BLaER1 treated with 17β-estradiol and CSF1 and Interleukin-3, amounts not matched to agents 10 nM and 100 nM (cell line): Measurements from ENCODE around the gene TEKT4.

Source experiments
- H3K27ac ChIP-seq, 11 experiments: shearing (Covaris generic); formaldehyde crosslinking; 2 replicates each; pipeline ENCODE4 v1.8.1; 2022
- H3K27me3 ChIP-seq, 11 experiments: shearing (Covaris generic); formaldehyde crosslinking; 2 replicates each; pipeline ENCODE4 v1.8.1; 2022
- H3K36me3 ChIP-seq, 11 experiments: shearing (Covaris generic); formaldehyde crosslinking; 2 replicates each; pipeline ENCODE4 v1.8.1; 2022
- H3K4me1 ChIP-seq, 10 experiments: shearing (Covaris generic); formaldehyde crosslinking; 2 replicates each; pipeline ENCODE4 v1.8.1; 2022
- H3K4me2 ChIP-seq, 11 experiments: shearing (Covaris generic); formaldehyde crosslinking; 2 replicates each; pipeline ENCODE4 v1.8.1; 2022
- H3K4me3 ChIP-seq, 10 experiments: shearing (Covaris generic); formaldehyde crosslinking; 2 replicates each; pipeline ENCODE4 v1.8.1; 2022
- H3K9ac ChIP-seq, 11 experiments: shearing (Covaris generic); formaldehyde crosslinking; 2 replicates each; pipeline ENCODE4 v1.8.1; 2022
- H3K9me3 ChIP-seq, 11 experiments: shearing (Covaris generic); formaldehyde crosslinking; replicated peaks in 1 of 11; 2 replicates each; pipeline ENCODE4 v1.8.1; 2022
- H4K20me1 ChIP-seq, 11 experiments: shearing (Covaris generic); formaldehyde crosslinking; 2 replicates each; pipeline ENCODE4 v1.8.1; 2022
- Cebpa-rat ChIP-seq, 11 experiments: shearing (Covaris generic); IDR thresholded peaks; 2 replicates each; pipeline ENCODE4 v1.8.1; 2022

The TEKT4 gene

GRCh38 chr2:94869552-94870439 lies 1.4 kb upstream of the TEKT4 start:
- H3K9ac ChIP-seq, result no peak overlapping the region
- H3K36me3 ChIP-seq, result no peaks in the 10 kb centered on the region
- no peaks in the 10 kb centered on the region for H3K27me3 ChIP-seq
- H3K4me1 ChIP-seq, result peaks cover 10 to 36% (median 23%) of the 10 kb centered on the region in 10 experiments
- no peak overlapping the region for H3K27ac ChIP-seq
- H3K4me3 ChIP-seq, result no peak overlapping the region
- H4K20me1 ChIP-seq, result no peaks in the 10 kb centered on the region
- H3K4me2 ChIP-seq, result no peak overlapping the region
- no peaks in the 10 kb centered on the region for H3K9me3 ChIP-seq
- no peak for TF ChIP-seq Cebpa-rat (IDR thresholded peaks at IDR 0.05)

- Histone ChIP-seq H3K9ac (no peak overlapping the region), H3K4me3 (no peak overlapping the region), H3K27me3 (no peaks in the 10 kb centered on the region), H3K27ac (no peak overlapping the region), H4K20me1 (no peaks in the 10 kb centered on the region), H3K9me3 (no peaks in the 10 kb centered on the region), H3K4me2 (0 out of 22 replicates have a peak overlapping the region, but pooled peaks of 4 of the 11 experiments have one; percentile 18 to 89 (median 60)), H3K4me1 (peaks cover 10 to 36% (median 23%) of the 10 kb centered on the region in 10 experiments), H3K36me3 (no peaks in the 10 kb centered on the region)
- no peak for TF ChIP-seq Cebpa-rat (IDR thresholded peaks at IDR 0.05)
Measured at GRCh38 chr2:94870440-94871225, 597 bp upstream of the TEKT4 start.

GRCh38 chr2:94872088-94872618 lies 923 bp downstream of the TEKT4 start:
- no peak for TF ChIP-seq Cebpa-rat (IDR thresholded peaks at IDR 0.05)
- Histone ChIP-seq H4K20me1 (no peaks in the 10 kb centered on the region), H3K27me3 (no peaks in the 10 kb centered on the region)

GRCh38 chr2:94872676-94873361 lies 1.6 kb downstream of the TEKT4 start:
- H3K9me3 ChIP-seq, result no peaks in the 10 kb centered on the region

More at GRCh38 chr2:94872088-94872618, 923 bp downstream of the TEKT4 start:
- no peak overlapping the region for H3K27ac ChIP-seq
- H3K4me3 ChIP-seq, result no peak overlapping the region
- H3K36me3 ChIP-seq, result no peaks in the 10 kb centered on the region
- H3K4me2 ChIP-seq, result peak overlapping the region in 7 of 11 experiments; percentile 79 to 89 (median 83); a peak in 12 of 22 replicates
- H3K9ac ChIP-seq, result no peak overlapping the region
- no peaks in the 10 kb centered on the region for H3K9me3 ChIP-seq
- peaks cover 10 to 36% (median 23%) of the 10 kb centered on the region in 10 experiments for H3K4me1 ChIP-seq

GRCh38 chr2:94873362-94874276 lies 2.4 kb downstream of the TEKT4 start:
- H3K4me1 ChIP-seq, result peaks cover 10 to 36% (median 23%) of the 10 kb centered on the region in 10 experiments
- no peaks in the 10 kb centered on the region for H3K36me3 ChIP-seq
- peak overlapping the region in 2 of 11 experiments; percentile 10 to 14; a peak in 3 of 22 replicates for H3K9ac ChIP-seq
- H3K27ac ChIP-seq, result no peak overlapping the region
- no peaks in the 10 kb centered on the region for H4K20me1 ChIP-seq
- H3K27me3 ChIP-seq, result no peaks in the 10 kb centered on the region
- no peaks in the 10 kb centered on the region for H3K9me3 ChIP-seq
- TF ChIP-seq Cebpa-rat (IDR thresholded peaks at IDR 0.05), result no peak
- H3K4me2 ChIP-seq, result peak overlapping the region; percentile 63 to 89 (median 82)
- 0 out of 20 replicates have a peak overlapping the region, but pooled peaks of 1 of the 10 experiments have one; percentile 32 for H3K4me3 ChIP-seq

More at GRCh38 chr2:94872676-94873361, 1.6 kb downstream of the TEKT4 start:
- TF ChIP-seq Cebpa-rat (IDR thresholded peaks at IDR 0.05), result no peak
- Histone ChIP-seq H3K4me3 (no peak overlapping the region), H3K4me1 (peaks cover 10 to 36% (median 23%) of the 10 kb centered on the region in 10 experiments), H3K9ac (peak overlapping the region in 1 of 11 experiments; percentile 14; a peak in 2 of 22 replicates), H3K36me3 (no peaks in the 10 kb centered on the region), H4K20me1 (no peaks in the 10 kb centered on the region), H3K27ac (no peak overlapping the region), H3K4me2 (peak overlapping the region in 10 of 11 experiments; percentile 30 to 89 (median 80); a peak in 19 of 22 replicates), H3K27me3 (no peaks in the 10 kb centered on the region)

- H3K4me2 ChIP-seq, result peak overlapping the region; percentile 63 to 89 (median 82)
- no peaks in the 10 kb centered on the region for H3K27me3 ChIP-seq
Measured at GRCh38 chr2:94874277-94874997, 3.2 kb downstream of the TEKT4 start.

GRCh38 chr2:94875064-94875819 lies 4.0 kb downstream of the TEKT4 start:
- H3K4me2 ChIP-seq, result no peak overlapping the region
- H3K36me3 ChIP-seq, result no peaks in the 10 kb centered on the region
- H3K9ac ChIP-seq, result no peak overlapping the region
- no peak overlapping the region for H3K27ac ChIP-seq
- no peaks in the 10 kb centered on the region; a peak in 1 of 22 replicates for H4K20me1 ChIP-seq
- TF ChIP-seq Cebpa-rat (IDR thresholded peaks at IDR 0.05), result no peak
- H3K4me1 ChIP-seq, result peaks cover 10 to 36% (median 23%) of the 10 kb centered on the region in 10 experiments
- no peaks in the 10 kb centered on the region for H3K9me3 ChIP-seq
- no peaks in the 10 kb centered on the region for H3K27me3 ChIP-seq
- H3K4me3 ChIP-seq, result no peak overlapping the region

More at GRCh38 chr2:94874277-94874997, 3.2 kb downstream of the TEKT4 start:
- Histone ChIP-seq H3K4me3 (no peak overlapping the region), H3K9ac (no peak overlapping the region; a peak in 1 of 22 replicates), H3K27ac (no peak overlapping the region), H4K20me1 (no peaks in the 10 kb centered on the region), H3K9me3 (no peaks in the 10 kb centered on the region), H3K36me3 (no peaks in the 10 kb centered on the region), H3K4me1 (peaks cover 10 to 36% (median 23%) of the 10 kb centered on the region in 10 experiments)
- TF ChIP-seq Cebpa-rat (IDR thresholded peaks at IDR 0.05), result no peak
